HepG2 (cell line): ENCODE results near the gene RGS19. TPM values are rescaled to one million over a fixed set of nuclear protein-coding genes. Genes with fewer than 3 reads are reported as not detected.

ENCODE experiments used
- ARHGAP35 ChIP-seq: sonication (generic); formaldehyde crosslinking; IDR thresholded peaks from 2 replicates; pipeline ENCODE4 v1.9.0; 2022; ENCODE audit warnings: mild to moderate bottlenecking, inconsistent platforms, moderate library complexity, missing genetic modification reagents, borderline replicate concordance
- ARNTL ChIP-seq: sonication (generic); formaldehyde crosslinking; IDR thresholded peaks from 2 replicates; pipeline ENCODE4 v1.4.0; 2020; ENCODE audit warnings: mild to moderate bottlenecking, missing genetic modification reagents
- CREM ChIP-seq, 2 experiments: sonication (generic) in 1 of 2; formaldehyde crosslinking in 1 of 2; IDR thresholded peaks; 2 replicates each; pipeline versions ENCODE4 v1.4.0 to v1.6.1; 2016 to 2020; ENCODE audit warnings: antibody characterized with exemption in 1 of 2, mild to moderate bottlenecking in 1 of 2, missing genetic modification reagents in 1 of 2
- ELF3 ChIP-seq: IDR thresholded peaks from 2 replicates; pipeline ENCODE4 v1.6.1; 2016; ENCODE audit warnings: missing genetic modification reagents, missing compliant biosample characterization
- FOXA3 ChIP-seq: IDR thresholded peaks from 2 replicates; pipeline ENCODE4 v1.6.1; 2016; ENCODE audit warnings: missing genetic modification reagents, missing compliant biosample characterization
- HNRNPUL1 ChIP-seq: fragments of 200-400 bp; formaldehyde crosslinking; IDR thresholded peaks from 2 replicates; pipeline ENCODE4 v1.6.1; 2017; ENCODE audit warnings: low read depth, mild to moderate bottlenecking, low read length, moderate library complexity
- IKZF1 ChIP-seq: fragments of 450-650 bp; IDR thresholded peaks from 2 replicates; pipeline ENCODE4 v1.7.1; 2016
- KLF6 ChIP-seq: IDR thresholded peaks from 2 replicates; pipeline ENCODE4 v1.8.0; 2016; ENCODE audit warnings: missing biosample characterization, missing genetic modification reagents
- MZF1 ChIP-seq: sonication (generic); formaldehyde crosslinking; IDR thresholded peaks from 2 replicates; pipeline ENCODE4 v1.8.1; 2023; ENCODE audit warnings: mild to moderate bottlenecking, missing genetic modification reagents, borderline replicate concordance
- NCOA1 ChIP-seq: sonication (generic); formaldehyde crosslinking; IDR thresholded peaks from 2 replicates; pipeline ENCODE4 v1.9.0; 2021; ENCODE audit warnings: missing genetic modification reagents
- PLRG1 ChIP-seq: fragments of 450-650 bp; conservative IDR thresholded peaks from 2 replicates; pipeline ENCODE4 v1.6.1; 2016
- POLR2AphosphoS2 ChIP-seq: IDR thresholded peaks from 2 replicates; pipeline ENCODE4 v1.6.1; 2011; ENCODE audit warnings: low read depth, low read length, improper control_type of control experiment
- RXRA ChIP-seq: sonication (generic); formaldehyde crosslinking; IDR thresholded peaks from 2 replicates; pipeline ENCODE4 v1.5.1; 2020; ENCODE audit warnings: missing genetic modification reagents
- TBX2 ChIP-seq: sonication (generic); formaldehyde crosslinking; IDR thresholded peaks from 2 replicates; pipeline ENCODE4 v1.5.0; 2020; ENCODE audit warnings: missing genetic modification reagents, mild to moderate bottlenecking, borderline replicate concordance
- ZBTB1 ChIP-seq: sonication (generic); formaldehyde crosslinking; IDR thresholded peaks from 2 replicates; pipeline ENCODE4 v1.4.0; 2020; ENCODE audit warnings: missing genetic modification reagents, borderline replicate concordance
- ZFP41 ChIP-seq: sonication (generic); formaldehyde crosslinking; IDR thresholded peaks from 2 replicates; pipeline ENCODE4 v1.4.0; 2020; ENCODE audit warnings: mild to moderate bottlenecking, missing genetic modification reagents, borderline replicate concordance
- ZFP90 ChIP-seq: sonication (generic); formaldehyde crosslinking; IDR thresholded peaks from 2 replicates; pipeline ENCODE4 v1.8.0; 2022; ENCODE audit warnings: missing genetic modification reagents, mild to moderate bottlenecking, inconsistent platforms, borderline replicate concordance
- ZNF10 ChIP-seq: sonication (generic); formaldehyde crosslinking; IDR thresholded peaks from 2 replicates; pipeline ENCODE4 v1.4.0; 2020; ENCODE audit warnings: mild to moderate bottlenecking, low read depth, missing genetic modification reagents, borderline replicate concordance
- ZNF660 ChIP-seq: sonication (generic); formaldehyde crosslinking; IDR thresholded peaks from 2 replicates; pipeline ENCODE4 v1.5.1; 2020; ENCODE audit warnings: mild to moderate bottlenecking, low read depth, missing genetic modification reagents, borderline replicate concordance
- ZNF75D ChIP-seq: sonication (generic); formaldehyde crosslinking; IDR thresholded peaks from 2 replicates; pipeline ENCODE4 v1.8.1; 2023; ENCODE audit warnings: missing genetic modification reagents, mild to moderate bottlenecking, borderline replicate concordance
- polyA plus RNA-seq, 8 experiments: library from polyadenylated mRNA; depleted of rRNA in 3 of 8; stranded (reverse) in 7 of 8; unstranded in 1 of 8; fragments of >200 nt; fragmentation: Illumina TruSeq in 4 of 8; extraction: Trizol in 4 of 8; gene quantifications; 2 replicates each; pipeline versions ENCODE4 v1.2.1 to v1.2.3, GENCODE V29; 2011 to 2016; ENCODE audit warnings: low read depth in 4 of 8, missing spikeins in 1 of 8, mixed read lengths in 1 of 8; ENCODE audit not compliant: insufficient read depth in 1 of 8
- total RNA-seq, 5 experiments: library from RNA; depleted of rRNA; stranded (reverse); fragments of >200 nt; fragmentation: Illumina TruSeq; extraction: Trizol; gene quantifications; 2 replicates each; pipeline ENCODE4 v1.2.3, GENCODE V29; 2016; ENCODE audit warnings: low read depth in 1 of 5
- TF ChIP-seq, protein P1 (sequence below): sonication (generic); formaldehyde crosslinking; IDR thresholded peaks from 2 replicates; pipeline ENCODE4 v1.9.0; 2021; ENCODE audit warnings: missing genetic modification reagents, borderline replicate concordance
- TF ChIP-seq, protein P2 (sequence below): sonication (generic); formaldehyde crosslinking; IDR thresholded peaks from 2 replicates; pipeline ENCODE4 v1.8.1; 2023; ENCODE audit warnings: missing genetic modification reagents, mild to moderate bottlenecking, borderline replicate concordance
- TF ChIP-seq, protein P3 (sequence below): sonication (generic); formaldehyde crosslinking; IDR thresholded peaks from 2 replicates; pipeline ENCODE4 v1.5.1; 2020; ENCODE audit warnings: missing genetic modification reagents, mild to moderate bottlenecking, borderline replicate concordance
- TF ChIP-seq, protein P4 (sequence below): sonication (generic); formaldehyde crosslinking; conservative IDR thresholded peaks from 2 replicates; pipeline ENCODE4 v1.8.1; 2023; ENCODE audit warnings: missing genetic modification reagents

RGS19 gene
- total and polyA plus RNA-seq, 2 of the 13 experiments (the other 11 are each of a cell fraction or from before 2014, with no cell fraction given): 10.7 to 11.9 TPM

DNA sequence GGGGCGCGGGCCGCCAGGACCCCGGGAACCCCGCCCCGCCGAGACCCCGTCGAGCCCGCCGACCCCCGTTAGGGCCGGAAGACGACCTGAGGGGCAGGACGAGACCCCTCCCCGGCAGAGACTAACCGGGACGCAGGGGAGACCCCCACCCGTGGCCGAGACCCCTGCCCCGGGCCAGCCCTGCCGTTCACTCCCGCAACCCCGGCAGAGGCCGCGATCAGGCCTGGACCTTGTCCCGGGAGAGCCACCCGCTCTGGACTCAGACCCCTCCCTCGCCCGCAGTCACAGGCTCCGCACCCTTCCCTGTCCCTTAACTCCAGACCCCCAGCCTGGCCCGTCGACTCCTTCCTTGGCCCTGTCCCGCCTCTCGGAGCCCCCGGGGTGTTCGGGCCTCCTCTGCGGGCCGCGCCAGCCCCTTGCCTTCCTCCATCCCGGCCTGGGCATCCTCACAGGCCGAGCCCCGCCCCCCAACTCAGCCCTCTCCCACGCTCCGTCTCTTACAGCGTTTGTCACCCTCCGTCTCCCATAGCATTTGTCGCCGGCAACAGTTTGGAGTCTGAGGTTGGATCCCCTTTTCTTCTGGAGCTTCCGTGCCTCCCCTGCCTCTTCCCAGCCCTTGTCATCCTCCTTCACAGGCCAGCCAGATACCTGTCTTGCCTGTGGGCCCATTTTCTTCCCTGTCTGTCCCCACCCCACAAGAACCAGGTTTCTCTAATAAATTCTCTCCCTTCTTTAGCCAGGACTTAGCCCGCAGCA, 15.8 kb downstream of the RGS19 start (continued):
- no peak for TF ChIP-seq TBX2 (CRISPR knock-in tag)
- TF ChIP-seq PLRG1: no peak
- no peak for TF ChIP-seq ARNTL (CRISPR knock-in tag)
- no peak; the same call in 1 of the 2 replicates for TF ChIP-seq NCOA1 (CRISPR knock-in tag)
- TF ChIP-seq ZNF10 (CRISPR knock-in tag): no peak
- TF ChIP-seq KLF6 (CRISPR knock-in tag): no peak; the same call in 1 of the 2 replicates
- no peak for TF ChIP-seq HNRNPUL1
- peak; percentile 13; the same call in 1 of the 2 replicates for TF ChIP-seq ZFP90
- TF ChIP-seq ARHGAP35 (CRISPR knock-in tag): 0 out of 2 replicates have a peak, but pooled peaks have one; percentile 72
- TF ChIP-seq ZNF660 (CRISPR knock-in tag): 0 out of 2 replicates have a peak, but pooled peaks have one; percentile 74
- TF ChIP-seq ZFP41 (CRISPR knock-in tag): peak; percentile 64; the same call in 1 of the 2 replicates
- TF ChIP-seq ZBTB1 (CRISPR knock-in tag): peak; percentile 41; the same call in 1 of the 2 replicates
- no peak for TF ChIP-seq POLR2AphosphoS2
- TF ChIP-seq, protein P1, sequence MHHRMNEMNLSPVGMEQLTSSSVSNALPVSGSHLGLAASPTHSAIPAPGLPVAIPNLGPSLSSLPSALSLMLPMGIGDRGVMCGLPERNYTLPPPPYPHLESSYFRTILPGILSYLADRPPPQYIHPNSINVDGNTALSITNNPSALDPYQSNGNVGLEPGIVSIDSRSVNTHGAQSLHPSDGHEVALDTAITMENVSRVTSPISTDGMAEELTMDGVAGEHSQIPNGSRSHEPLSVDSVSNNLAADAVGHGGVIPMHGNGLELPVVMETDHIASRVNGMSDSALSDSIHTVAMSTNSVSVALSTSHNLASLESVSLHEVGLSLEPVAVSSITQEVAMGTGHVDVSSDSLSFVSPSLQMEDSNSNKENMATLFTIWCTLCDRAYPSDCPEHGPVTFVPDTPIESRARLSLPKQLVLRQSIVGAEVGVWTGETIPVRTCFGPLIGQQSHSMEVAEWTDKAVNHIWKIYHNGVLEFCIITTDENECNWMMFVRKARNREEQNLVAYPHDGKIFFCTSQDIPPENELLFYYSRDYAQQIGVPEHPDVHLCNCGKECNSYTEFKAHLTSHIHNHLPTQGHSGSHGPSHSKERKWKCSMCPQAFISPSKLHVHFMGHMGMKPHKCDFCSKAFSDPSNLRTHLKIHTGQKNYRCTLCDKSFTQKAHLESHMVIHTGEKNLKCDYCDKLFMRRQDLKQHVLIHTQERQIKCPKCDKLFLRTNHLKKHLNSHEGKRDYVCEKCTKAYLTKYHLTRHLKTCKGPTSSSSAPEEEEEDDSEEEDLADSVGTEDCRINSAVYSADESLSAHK (CRISPR knock-in tag): no peak
- TF ChIP-seq ZNF75D (CRISPR knock-in tag): no peak
- TF ChIP-seq ELF3: no peak
- TF ChIP-seq, protein P2, sequence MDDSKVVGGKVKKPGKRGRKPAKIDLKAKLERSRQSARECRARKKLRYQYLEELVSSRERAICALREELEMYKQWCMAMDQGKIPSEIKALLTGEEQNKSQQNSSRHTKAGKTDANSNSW (CRISPR knock-in tag): 0 out of 2 replicates have a peak, but pooled peaks have one; percentile 16
- peak; percentile 75; the same call in 1 of the 2 replicates for TF ChIP-seq RXRA (CRISPR knock-in tag)
- TF ChIP-seq, protein P3, sequence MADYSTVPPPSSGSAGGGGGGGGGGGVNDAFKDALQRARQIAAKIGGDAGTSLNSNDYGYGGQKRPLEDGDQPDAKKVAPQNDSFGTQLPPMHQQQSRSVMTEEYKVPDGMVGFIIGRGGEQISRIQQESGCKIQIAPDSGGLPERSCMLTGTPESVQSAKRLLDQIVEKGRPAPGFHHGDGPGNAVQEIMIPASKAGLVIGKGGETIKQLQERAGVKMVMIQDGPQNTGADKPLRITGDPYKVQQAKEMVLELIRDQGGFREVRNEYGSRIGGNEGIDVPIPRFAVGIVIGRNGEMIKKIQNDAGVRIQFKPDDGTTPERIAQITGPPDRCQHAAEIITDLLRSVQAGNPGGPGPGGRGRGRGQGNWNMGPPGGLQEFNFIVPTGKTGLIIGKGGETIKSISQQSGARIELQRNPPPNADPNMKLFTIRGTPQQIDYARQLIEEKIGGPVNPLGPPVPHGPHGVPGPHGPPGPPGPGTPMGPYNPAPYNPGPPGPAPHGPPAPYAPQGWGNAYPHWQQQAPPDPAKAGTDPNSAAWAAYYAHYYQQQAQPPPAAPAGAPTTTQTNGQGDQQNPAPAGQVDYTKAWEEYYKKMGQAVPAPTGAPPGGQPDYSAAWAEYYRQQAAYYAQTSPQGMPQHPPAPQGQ (CRISPR knock-in tag): no peak
- peak; percentile 35; the same call in 1 of the 2 replicates for TF ChIP-seq CREM (IDR thresholded peaks at IDR 0.05)
- TF ChIP-seq CREM (CRISPR knock-in tag; IDR thresholded peaks at IDR 0.05): no peak
- TF ChIP-seq MZF1: no peak
- TF ChIP-seq, protein P4, sequence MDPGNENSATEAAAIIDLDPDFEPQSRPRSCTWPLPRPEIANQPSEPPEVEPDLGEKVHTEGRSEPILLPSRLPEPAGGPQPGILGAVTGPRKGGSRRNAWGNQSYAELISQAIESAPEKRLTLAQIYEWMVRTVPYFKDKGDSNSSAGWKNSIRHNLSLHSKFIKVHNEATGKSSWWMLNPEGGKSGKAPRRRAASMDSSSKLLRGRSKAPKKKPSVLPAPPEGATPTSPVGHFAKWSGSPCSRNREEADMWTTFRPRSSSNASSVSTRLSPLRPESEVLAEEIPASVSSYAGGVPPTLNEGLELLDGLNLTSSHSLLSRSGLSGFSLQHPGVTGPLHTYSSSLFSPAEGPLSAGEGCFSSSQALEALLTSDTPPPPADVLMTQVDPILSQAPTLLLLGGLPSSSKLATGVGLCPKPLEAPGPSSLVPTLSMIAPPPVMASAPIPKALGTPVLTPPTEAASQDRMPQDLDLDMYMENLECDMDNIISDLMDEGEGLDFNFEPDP: peak; percentile 95
- no peak for TF ChIP-seq IKZF1
- 0 out of 2 replicates have a peak, but pooled peaks have one; percentile 5 for TF ChIP-seq FOXA3 (CRISPR knock-in tag)
